ENCODE results near the gene MAP1LC3A. TPM values are rescaled to one million over a fixed set of nuclear protein-coding genes. Genes with fewer than 3 reads are reported as not detected.

Gene MAP1LC3A
- total and polyA plus RNA-seq, 2 donors (not counting 1 experiment from before 2014, with no cell fraction given) = 3.5 to 10.5 TPM

DNA sequence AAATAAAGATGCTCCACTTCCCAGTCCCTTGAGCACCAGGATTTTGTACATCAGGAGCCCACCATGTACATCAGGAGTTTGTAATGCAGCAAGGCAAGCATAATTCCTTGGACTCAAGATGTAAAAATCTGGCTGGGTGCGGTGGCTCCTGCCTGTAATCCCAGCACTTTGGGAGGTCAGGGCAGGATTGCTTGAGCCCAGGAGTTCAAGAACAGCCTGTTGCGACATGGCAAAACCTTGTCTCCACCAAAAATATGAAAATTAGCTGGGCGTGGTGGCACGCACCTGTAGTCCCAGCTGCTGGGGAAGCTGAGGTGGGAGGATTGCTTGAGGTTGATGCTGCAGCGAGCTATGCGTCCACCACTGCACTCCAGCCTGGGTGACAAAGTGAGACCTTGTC lies 16.1 kb upstream of the MAP1LC3A start:
- CTCF ChIA-PET = interaction anchor here (1.9 kb wide), 1 partner anchor 165 kb away, joined by 7 read pairs; no protein-coding TSS in a partner anchor

DNA sequence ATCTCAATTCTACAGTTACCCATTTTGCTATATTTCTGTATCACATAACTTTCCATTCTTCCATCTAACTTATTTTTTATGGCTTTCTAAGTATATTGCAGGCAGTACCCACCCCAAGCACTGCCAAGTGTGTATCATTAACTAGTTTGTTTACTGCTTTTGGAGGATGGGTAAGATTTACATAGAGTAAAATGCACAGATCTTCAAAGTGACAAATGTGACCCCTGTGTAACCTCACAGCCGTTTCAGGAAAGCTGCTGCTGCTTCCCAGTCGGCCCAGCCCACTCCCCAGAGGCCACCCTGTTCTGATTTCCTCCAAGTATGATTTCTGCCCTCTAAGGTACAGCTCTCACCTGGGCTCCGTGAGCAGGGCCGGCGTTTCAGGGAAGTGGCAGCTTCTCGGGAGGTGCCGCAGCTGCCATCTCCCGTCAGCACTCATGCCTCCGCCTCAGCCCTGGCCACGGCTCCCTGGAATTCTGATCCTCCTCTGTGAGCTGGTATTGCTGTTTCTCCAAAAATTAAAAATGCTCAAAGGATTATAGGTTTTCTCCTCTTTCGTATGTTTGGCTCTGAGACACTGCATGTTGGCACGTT lies 15.0 kb upstream of the MAP1LC3A start:
- ATAC-seq (ENCODE audit: low read depth) (no peak), DNase-seq (no peak)
- no peaks in the 10 kb centered on the region for H3K9me3 Mint-ChIP-seq (ENCODE audit: insufficient read depth)
- peaks cover 0 to 20% of the 10 kb centered on the region in 2 experiments for H3K36me3 ChIP-seq (replicated peaks in 1 of 2; ENCODE audit: control extremely low read depth in 1 of 2, control insufficient read depth in 1 of 2, extremely low read depth in 1 of 2, insufficient read depth in 2 of 2, low read length in 1 of 2)
- no peaks in the 10 kb centered on the region for H4K20me1 ChIP-seq (ENCODE audit: control insufficient read depth, insufficient read depth, low read length, poor library complexity, severe bottlenecking)
- no peak overlapping the region for H3K4me2 ChIP-seq (replicated peaks; ENCODE audit: low read depth, low read length, poor library complexity, severe bottlenecking)
- no peak overlapping the region for H3K27ac Mint-ChIP-seq
- peaks cover 0 to 4% (median 0%) of the 10 kb centered on the region in 4 experiments for H3K27me3 ChIP-seq (replicated peaks in 1 of 4; ENCODE audit: control extremely low read depth in 1 of 4, control insufficient read depth in 3 of 4, insufficient read depth in 4 of 4, low read length in 3 of 4)
- no peak overlapping the region for H3K27ac ChIP-seq (ENCODE audit: low read length in 2 of 2)
- no peak overlapping the region for H2AFZ ChIP-seq (ENCODE audit: insufficient read depth, low read depth, low read length, poor library complexity, severe bottlenecking)
- 80% methylated on average over 9 of the region's 12 CpGs for WGBS (ENCODE audit: insufficient coverage)
- intact Hi-C loops (cut with micrococcal nuclease) = no loop called here
- H3K9ac ChIP-seq (ENCODE audit: low read length) = no peak overlapping the region
- TF ChIP-seq, protein P1, sequence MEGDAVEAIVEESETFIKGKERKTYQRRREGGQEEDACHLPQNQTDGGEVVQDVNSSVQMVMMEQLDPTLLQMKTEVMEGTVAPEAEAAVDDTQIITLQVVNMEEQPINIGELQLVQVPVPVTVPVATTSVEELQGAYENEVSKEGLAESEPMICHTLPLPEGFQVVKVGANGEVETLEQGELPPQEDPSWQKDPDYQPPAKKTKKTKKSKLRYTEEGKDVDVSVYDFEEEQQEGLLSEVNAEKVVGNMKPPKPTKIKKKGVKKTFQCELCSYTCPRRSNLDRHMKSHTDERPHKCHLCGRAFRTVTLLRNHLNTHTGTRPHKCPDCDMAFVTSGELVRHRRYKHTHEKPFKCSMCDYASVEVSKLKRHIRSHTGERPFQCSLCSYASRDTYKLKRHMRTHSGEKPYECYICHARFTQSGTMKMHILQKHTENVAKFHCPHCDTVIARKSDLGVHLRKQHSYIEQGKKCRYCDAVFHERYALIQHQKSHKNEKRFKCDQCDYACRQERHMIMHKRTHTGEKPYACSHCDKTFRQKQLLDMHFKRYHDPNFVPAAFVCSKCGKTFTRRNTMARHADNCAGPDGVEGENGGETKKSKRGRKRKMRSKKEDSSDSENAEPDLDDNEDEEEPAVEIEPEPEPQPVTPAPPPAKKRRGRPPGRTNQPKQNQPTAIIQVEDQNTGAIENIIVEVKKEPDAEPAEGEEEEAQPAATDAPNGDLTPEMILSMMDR (IDR thresholded peaks at IDR 0.05) = no peak
- TF ChIP-seq EZH2 (IDR thresholded peaks at IDR 0.05; ENCODE audit: borderline replicate concordance, insufficient read depth, low read depth, low read length, poor library complexity, severe bottlenecking) = no peak
- POLR2A ChIA-PET = interaction anchor here (0.6 kb wide), 1 partner anchor 235 kb away, joined by 3 read pairs; no protein-coding TSS in a partner anchor
- H3K79me2 ChIP-seq (ENCODE audit: control insufficient read depth, insufficient read depth, low read length) = no peaks in the 10 kb centered on the region
- peaks cover 3% of the 10 kb centered on the region for H3K27me3 Mint-ChIP-seq
- H3K4me1 ChIP-seq (ENCODE audit: control insufficient read depth in 2 of 2, insufficient read depth in 2 of 2, low read length in 2 of 2) = peaks cover 0 to 7% of the 10 kb centered on the region in 2 donors
- H3K4me3 Mint-ChIP-seq = no peak overlapping the region
- H3K4me3 ChIP-seq (ENCODE audit: control extremely low read depth in 1 of 5, extremely low read depth in 1 of 5, insufficient read depth in 1 of 5, low read depth in 2 of 5, low read length in 4 of 5) = no peak overlapping the region
- peaks cover 18% of the 10 kb centered on the region for H3K4me1 Mint-ChIP-seq
- H3K9me3 ChIP-seq (ENCODE audit: control extremely low read depth in 1 of 3, control insufficient read depth in 2 of 3, insufficient read depth in 1 of 3, low read length in 2 of 3) = no peaks in the 10 kb centered on the region
- CTCF ChIA-PET = interaction anchor here (1.9 kb wide), 1 partner anchor 164 kb away, joined by 7 read pairs; no protein-coding TSS in a partner anchor

More for the DNA sequence above, 16.1 kb upstream of the MAP1LC3A start:
- Histone ChIP-seq H3K36me3 (replicated peaks in 1 of 2; ENCODE audit: control extremely low read depth in 1 of 2, control insufficient read depth in 1 of 2, extremely low read depth in 1 of 2, insufficient read depth in 2 of 2, low read length in 1 of 2) (peaks cover 0 to 24% of the 10 kb centered on the region in 2 experiments), H2AFZ (ENCODE audit: insufficient read depth, low read depth, low read length, poor library complexity, severe bottlenecking) (no peak overlapping the region), H3K4me1 (ENCODE audit: control insufficient read depth in 2 of 2, insufficient read depth in 2 of 2, low read length in 2 of 2) (peaks cover 0 to 7% of the 10 kb centered on the region in 2 donors), H4K20me1 (ENCODE audit: control insufficient read depth, insufficient read depth, low read length, poor library complexity, severe bottlenecking) (no peaks in the 10 kb centered on the region), H3K4me3 (ENCODE audit: control extremely low read depth in 1 of 5, extremely low read depth in 1 of 5, insufficient read depth in 1 of 5, low read depth in 2 of 5, low read length in 4 of 5) (no peak overlapping the region), H3K79me2 (ENCODE audit: control insufficient read depth, insufficient read depth, low read length) (no peaks in the 10 kb centered on the region), H3K27ac (ENCODE audit: low read length in 2 of 2) (no peak overlapping the region), H3K27me3 (replicated peaks in 1 of 4; ENCODE audit: control extremely low read depth in 1 of 4, control insufficient read depth in 3 of 4, insufficient read depth in 4 of 4, low read length in 3 of 4) (peaks cover 0 to 4% (median 0%) of the 10 kb centered on the region in 4 experiments), H3K9ac (ENCODE audit: low read length) (no peak overlapping the region), H3K4me2 (replicated peaks; ENCODE audit: low read depth, low read length, poor library complexity, severe bottlenecking) (no peak overlapping the region), H3K9me3 (ENCODE audit: control extremely low read depth in 1 of 3, control insufficient read depth in 2 of 3, insufficient read depth in 1 of 3, low read length in 2 of 3) (no peaks in the 10 kb centered on the region)
- no peak for ATAC-seq (ENCODE audit: low read depth)
- 80% methylated on average over 5 of the region's 6 CpGs for whole genome bisulfite sequencing (ENCODE audit: insufficient coverage)
- POLR2A ChIA-PET = no interaction called here
- Mint-ChIP-seq H3K4me1 (peaks cover 19% of the 10 kb centered on the region), H3K9me3 (ENCODE audit: insufficient read depth) (no peaks in the 10 kb centered on the region), H3K4me3 (no peak overlapping the region), H3K27me3 (peaks cover 3% of the 10 kb centered on the region), H3K27ac (no peak overlapping the region)
- intact Hi-C loops (cut with micrococcal nuclease) = no loop called here
- DNase-seq = no peak
- TF ChIP-seq EZH2 (IDR thresholded peaks at IDR 0.05; ENCODE audit: borderline replicate concordance, insufficient read depth, low read depth, low read length, poor library complexity, severe bottlenecking) = no peak
- TF ChIP-seq, protein P1 (IDR thresholded peaks at IDR 0.05) = no peak

Data from B cell (primary cell).